ENCODE data around the gene RSPH1. TPM values are rescaled to one million over a fixed set of nuclear protein-coding genes. Genes with fewer than 3 reads are reported as not detected.

RSPH1 gene
- total RNA-seq, 3 donors from 2014 or later: 0.48 to 2.3 (median 0.88) TPM

DNA sequence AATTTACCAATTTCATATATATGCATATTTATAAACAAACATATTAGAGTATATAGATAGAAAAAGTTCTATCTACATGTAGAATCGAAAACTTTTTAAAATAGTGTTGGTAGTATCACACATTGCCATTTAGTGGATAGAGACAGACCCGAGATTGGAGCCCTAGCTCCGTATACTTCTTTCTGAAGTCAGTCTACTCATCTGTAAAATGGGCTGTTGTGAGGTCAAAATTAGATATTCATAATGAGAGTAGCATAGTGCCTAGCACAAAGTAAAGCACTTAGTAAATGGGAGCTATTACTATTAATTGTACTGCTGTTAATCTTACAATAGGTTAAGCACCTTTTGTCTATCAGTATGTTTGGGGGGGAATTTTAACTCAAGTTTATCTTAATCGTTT is 4.2 kb upstream of the RSPH1 start:
- Histone ChIP-seq H3K4me3 (no peak overlapping the region), H3K36me3 (no peaks in the 10 kb centered on the region), H3K9me3 (no peaks in the 10 kb centered on the region), H3K27me3 (no peaks in the 10 kb centered on the region), H3K4me1 (no peaks in the 10 kb centered on the region), H3K27ac (no peak overlapping the region)
- intact Hi-C loops (cut with DNase I; ENCODE audit: low total_unique reads): no loop called here
- TF ChIP-seq CTCF (IDR thresholded peaks at IDR 0.05) (no peak), POLR2AphosphoS5 (IDR thresholded peaks at IDR 0.05) (no peak), POLR2A (IDR thresholded peaks at IDR 0.05) (no peak)
- DNase-seq (ENCODE audit: low spot score in 2 of 2): no peak

GRCh38 chr21:42499444-42500112 is 3.6 kb upstream of the RSPH1 start:
- Histone ChIP-seq H3K4me3 (no peak overlapping the region), H3K27ac (no peak overlapping the region), H3K4me1 (no peaks in the 10 kb centered on the region), H3K27me3 (no peaks in the 10 kb centered on the region), H3K9me3 (no peaks in the 10 kb centered on the region), H3K36me3 (no peaks in the 10 kb centered on the region)
- intact Hi-C loops (cut with DNase I; ENCODE audit: low total_unique reads): no loop called here
- no peak for DNase-seq (ENCODE audit: low spot score in 2 of 2)
- TF ChIP-seq POLR2AphosphoS5 (IDR thresholded peaks at IDR 0.05): no peak
- TF ChIP-seq CTCF (IDR thresholded peaks at IDR 0.05): no peak
- TF ChIP-seq POLR2A (IDR thresholded peaks at IDR 0.05): no peak

DNA sequence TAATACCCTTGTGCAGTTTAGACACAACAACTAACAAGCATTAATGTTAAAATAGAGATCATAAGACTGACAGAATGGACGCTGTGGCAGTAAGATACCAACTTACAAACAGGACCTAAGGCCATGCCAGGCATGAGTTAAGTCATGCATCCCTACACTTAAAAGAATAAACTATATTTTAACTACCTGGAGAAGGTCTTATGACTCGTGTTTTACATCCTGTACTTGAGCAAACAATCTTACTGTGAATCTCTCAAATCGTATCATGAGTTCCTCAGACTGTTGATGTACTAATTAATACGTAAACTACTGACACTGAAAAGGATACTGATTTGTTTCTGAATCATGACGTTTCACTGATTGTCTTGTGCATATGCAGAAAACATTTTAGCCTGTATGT is 2.0 kb upstream of the RSPH1 start:
- no peak for TF ChIP-seq POLR2AphosphoS5 (IDR thresholded peaks at IDR 0.05)
- no peak for TF ChIP-seq POLR2A (IDR thresholded peaks at IDR 0.05)
- no peak for TF ChIP-seq CTCF (IDR thresholded peaks at IDR 0.05)
- no peaks in the 10 kb centered on the region for H3K4me1 ChIP-seq
- no peaks in the 10 kb centered on the region for H3K27me3 ChIP-seq
- intact Hi-C loops (cut with DNase I; ENCODE audit: low total_unique reads): no loop called here
- no peaks in the 10 kb centered on the region for H3K36me3 ChIP-seq
- H3K9me3 ChIP-seq: no peaks in the 10 kb centered on the region
- no peak overlapping the region for H3K27ac ChIP-seq
- no peak overlapping the region for H3K4me3 ChIP-seq
- DNase-seq (ENCODE audit: low spot score in 2 of 2): no peak

DNA sequence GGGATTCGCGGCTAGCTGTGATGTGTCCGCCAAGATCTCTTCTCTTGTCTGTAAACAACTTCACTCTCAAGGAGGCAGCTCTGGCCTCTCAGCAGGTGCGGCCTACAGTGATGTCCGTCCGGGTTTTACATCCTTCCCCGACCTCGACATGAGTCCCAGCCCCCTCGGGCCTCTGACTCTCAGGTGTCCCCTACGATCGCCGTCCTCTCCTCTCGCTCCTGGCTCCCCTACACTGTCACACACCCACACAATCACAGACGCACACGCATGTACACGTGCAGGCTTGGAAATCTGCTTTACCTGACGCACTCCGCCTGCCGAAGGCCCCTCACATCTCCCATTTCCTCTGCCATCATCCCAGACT is 797 bp upstream of the RSPH1 start:
- no peaks in the 10 kb centered on the region for H3K36me3 ChIP-seq
- H3K9me3 ChIP-seq: no peaks in the 10 kb centered on the region
- no peak for TF ChIP-seq POLR2A (IDR thresholded peaks at IDR 0.05)
- peak in 1 of 3 donors; percentile 14 for TF ChIP-seq POLR2AphosphoS5 (IDR thresholded peaks at IDR 0.05)
- H3K4me3 ChIP-seq: peak overlapping the region; percentile 61 to 87 (median 74)
- intact Hi-C loops (cut with DNase I; ENCODE audit: low total_unique reads): no loop called here
- H3K27ac ChIP-seq: peak overlapping the region; percentile 96 to 97
- no peak for DNase-seq (ENCODE audit: low spot score in 2 of 2)
- no peaks in the 10 kb centered on the region for H3K27me3 ChIP-seq
- H3K4me1 ChIP-seq: no peaks in the 10 kb centered on the region

GRCh38 chr21:42495765-42496119 is 282 bp downstream of the RSPH1 start:
- intact Hi-C loops (cut with DNase I; ENCODE audit: low total_unique reads): no loop called here
- Histone ChIP-seq H3K27me3 (no peaks in the 10 kb centered on the region), H3K27ac (peak overlapping the region; percentile 86 to 96), H3K4me1 (no peaks in the 10 kb centered on the region), H3K9me3 (no peaks in the 10 kb centered on the region), H3K4me3 (peak overlapping the region; percentile 61 to 87 (median 74)), H3K36me3 (no peaks in the 10 kb centered on the region)
- DNase-seq (ENCODE audit: low spot score in 2 of 2): no peak
- TF ChIP-seq POLR2A (IDR thresholded peaks at IDR 0.05) (no peak), CTCF (IDR thresholded peaks at IDR 0.05) (peak in 1 of 3 donors; percentile 35), POLR2AphosphoS5 (IDR thresholded peaks at IDR 0.05) (peak in 1 of 3 donors; percentile 6)
